IMR-90 (cell line): ENCODE results near the gene ALOX15B. TPM values are rescaled to one million over a fixed set of nuclear protein-coding genes. Genes with fewer than 3 reads are reported as not detected.

Experiments used
- ATAC-seq: fragments of 200-7000 bp; cut with Tn5 transposase; 2 replicates; pipeline ENCODE4 v1.9.1; 2020; ENCODE audit warnings: low read depth, mild to moderate bottlenecking, moderate library complexity
- BruUV-seq: library from RNA; stranded (reverse); fragments of 400-500 nt; replicated peaks from 2 replicates; lab custom pipeline; 2021; lab: Mats Ljungman, UMichigan
- CTCF ChIA-PET: fragments of 300-600 bp; formaldehyde crosslinking; extraction: SDS; loops from one replicate; lab custom pipeline; 2021; ENCODE audit warnings: antibody characterized with exemption; lab: Yijun Ruan, JAX
- POLR2A ChIA-PET: fragments of 300-600 bp; sonication (Branson Sonifier 250); formaldehyde crosslinking; loops from one replicate; lab custom pipeline; 2022; ENCODE audit warnings: antibody characterized with exemption; ENCODE audit not compliant: unreplicated experiment; lab: Charles Lee
- DNase-seq: peaks from one replicate; pipeline ENCODE4 v3.0.0; 2013
- H2AFZ ChIP-seq: replicated peaks from 2 replicates; pipeline ENCODE3; 2013; ENCODE audit warnings: low read length, mild to moderate bottlenecking; ENCODE audit not compliant: poor library complexity
- H2AK5ac ChIP-seq: 2 replicates; pipeline ENCODE4 v1.6.1; 2013; ENCODE audit warnings: low read depth, low read length, inconsistent platforms
- H2AK9ac ChIP-seq: replicated peaks from 2 replicates; pipeline ENCODE3; 2013; ENCODE audit warnings: mild to moderate bottlenecking, low read depth, low read length, moderate library complexity; ENCODE audit not compliant: poor library complexity
- H2BK120ac ChIP-seq: 2 replicates; pipeline ENCODE4 v1.6.1; 2013; ENCODE audit warnings: low read depth, low read length, inconsistent platforms
- H2BK15ac ChIP-seq: 3 replicates; pipeline ENCODE4 v1.6.1; 2013; ENCODE audit warnings: low read depth, low read length, inconsistent platforms
- H2BK20ac ChIP-seq: 2 replicates; pipeline ENCODE4 v1.6.1; 2013; ENCODE audit warnings: low read depth, mild to moderate bottlenecking, inconsistent platforms, low read length, moderate library complexity
- H2BK5ac ChIP-seq: 2 replicates; pipeline ENCODE4 v1.6.1; 2013; ENCODE audit warnings: mild to moderate bottlenecking, low read depth, low read length, inconsistent platforms; ENCODE audit not compliant: poor library complexity, severe bottlenecking
- H3K14ac ChIP-seq: replicated peaks from 2 replicates; pipeline ENCODE4 v1.6.1; 2013; ENCODE audit warnings: low read depth, low read length, inconsistent platforms
- H3K18ac ChIP-seq: 2 replicates; pipeline ENCODE4 v1.6.1; 2013; ENCODE audit warnings: low read depth, low read length, control low read depth
- H3K23ac ChIP-seq: 2 replicates; pipeline ENCODE4 v1.6.1; 2013; ENCODE audit warnings: low read depth, low read length, inconsistent platforms
- H3K27ac ChIP-seq: 2 replicates; pipeline ENCODE4 v1.5.1; 2013; ENCODE audit warnings: mild to moderate bottlenecking, control low read depth, low read length; ENCODE audit not compliant: insufficient read depth
- H3K27me3 ChIP-seq: 2 replicates; pipeline ENCODE4 v1.6.1; 2013; ENCODE audit warnings: low read length; ENCODE audit not compliant: control insufficient read depth, insufficient read depth
- H3K36me3 ChIP-seq: 2 replicates; pipeline ENCODE4 v1.6.1; 2013; ENCODE audit warnings: low read length, mixed read lengths; ENCODE audit not compliant: control insufficient read depth, insufficient read depth
- H3K4ac ChIP-seq: 2 replicates; pipeline ENCODE4 v1.6.1; 2013; ENCODE audit warnings: low read depth, low read length, inconsistent platforms
- H3K4me1 ChIP-seq: 2 replicates; pipeline ENCODE4 v1.6.1; 2013; ENCODE audit warnings: low read length, mixed read lengths; ENCODE audit not compliant: control insufficient read depth, insufficient read depth
- H3K4me2 ChIP-seq: 2 replicates; pipeline ENCODE4 v1.6.1; 2013; ENCODE audit warnings: low read depth, mild to moderate bottlenecking, control low read depth, low read length, moderate library complexity
- H3K4me3 ChIP-seq: 2 replicates; pipeline ENCODE4 v1.5.1; 2013; ENCODE audit warnings: low read depth, mild to moderate bottlenecking, control low read depth, low read length, moderate library complexity; ENCODE audit not compliant: insufficient read depth
- H3K56ac ChIP-seq: 2 replicates; pipeline ENCODE4 v1.6.1; 2013; ENCODE audit warnings: low read length, inconsistent platforms; ENCODE audit not compliant: insufficient read depth; ENCODE audit errors: extremely low read depth
- H3K79me1 ChIP-seq, 2 experiments: 2 replicates each; pipeline ENCODE4 v1.6.1; 2013; ENCODE audit warnings: low read length in 2 of 2, inconsistent platforms in 1 of 2, low read depth in 1 of 2
- H3K9ac ChIP-seq: 2 replicates; pipeline ENCODE4 v1.6.1; 2013; ENCODE audit warnings: low read depth, low read length, control low read depth
- H3K9me1 ChIP-seq: 2 replicates; pipeline ENCODE4 v1.6.1; 2013; ENCODE audit warnings: low read length, inconsistent platforms; ENCODE audit not compliant: insufficient read depth
- H3K9me3 ChIP-seq: 2 replicates; pipeline ENCODE4 v1.6.1; 2013; ENCODE audit warnings: low read length; ENCODE audit not compliant: control insufficient read depth, insufficient read depth
- H4K20me1 ChIP-seq: 2 replicates; pipeline ENCODE4 v1.6.1; 2013; ENCODE audit warnings: low read length, inconsistent platforms; ENCODE audit not compliant: insufficient read depth
- H4K5ac ChIP-seq: 2 replicates; pipeline ENCODE4 v1.6.1; 2013; ENCODE audit warnings: mild to moderate bottlenecking, low read depth, low read length, control low read depth
- H4K8ac ChIP-seq, 2 experiments: 2 replicates each; pipeline ENCODE4 v1.6.1; 2013; ENCODE audit warnings: low read depth in 2 of 2, low read length in 2 of 2, control low read depth in 1 of 2, inconsistent platforms in 1 of 2
- H4K91ac ChIP-seq: 2 replicates; pipeline ENCODE4 v1.6.1; 2013; ENCODE audit warnings: low read depth, low read length, inconsistent platforms; ENCODE audit not compliant: insufficient read depth
- BHLHE40 ChIP-seq: fragments of 150-350 bp; IDR thresholded peaks from 2 replicates; pipeline ENCODE4 v1.6.1; 2016; ENCODE audit warnings: mild to moderate bottlenecking, low read depth, low read length
- CEBPB ChIP-seq: IDR thresholded peaks from 2 replicates; pipeline ENCODE4 v1.6.1; 2012; ENCODE audit warnings: low read depth, low read length, improper control_type of control experiment
- CHD1 ChIP-seq: IDR thresholded peaks from 2 replicates; pipeline ENCODE4 v1.6.1; 2012; ENCODE audit warnings: low read depth, low read length, improper control_type of control experiment
- CTCF ChIP-seq: conservative IDR thresholded peaks from 2 replicates; pipeline ENCODE4 v1.5.1; 2012; ENCODE audit warnings: mild to moderate bottlenecking, low read depth, low read length, improper control_type of control experiment
- ELK1 ChIP-seq: fragments of 150-350 bp; IDR thresholded peaks from 2 replicates; pipeline ENCODE4 v1.6.1; 2016; ENCODE audit warnings: low read depth, mild to moderate bottlenecking, low read length, moderate library complexity, borderline replicate concordance
- FOS ChIP-seq: fragments of 150-350 bp; IDR thresholded peaks from 2 replicates; pipeline ENCODE4 v1.6.1; 2016; ENCODE audit warnings: low read depth, low read length
- MAFK ChIP-seq: IDR thresholded peaks from 2 replicates; pipeline ENCODE4 v1.6.1; 2012; ENCODE audit warnings: low read depth, low read length, improper control_type of control experiment
- MAZ ChIP-seq: IDR thresholded peaks from 2 replicates; pipeline ENCODE4 v1.6.1; 2012; ENCODE audit warnings: low read depth, mild to moderate bottlenecking, low read length, improper control_type of control experiment, moderate library complexity, borderline replicate concordance
- NFE2L2 ChIP-seq: fragments of 150-350 bp; IDR thresholded peaks from 2 replicates; pipeline ENCODE4 v1.6.1; 2016; ENCODE audit warnings: low read depth, mild to moderate bottlenecking, low read length
- POLR2A ChIP-seq: IDR thresholded peaks from 2 replicates; pipeline ENCODE4 v1.6.1; 2012; ENCODE audit warnings: mild to moderate bottlenecking, low read depth, low read length
- RAD21 ChIP-seq: IDR thresholded peaks from 2 replicates; pipeline ENCODE4 v1.6.1; 2012; ENCODE audit warnings: low read length, improper control_type of control experiment
- RCOR1 ChIP-seq: IDR thresholded peaks from 2 replicates; pipeline ENCODE4 v1.6.1; 2012; ENCODE audit warnings: mild to moderate bottlenecking, low read length, improper control_type of control experiment; ENCODE audit not compliant: insufficient replicate concordance
- WGBS, 2 experiments: methylation state at CpG; one replicate each; pipeline versions ENCODE4 v1.1.5 to v1.1.7; 2013; ENCODE audit warnings: missing lambda C conversion rate in 2 of 2; ENCODE audit not compliant: insufficient read length in 1 of 2; ENCODE audit errors: extremely low coverage in 2 of 2; 5-methylcytosine and 5-hydroxymethylcytosine counted together
- dilution Hi-C: fragments of 300-500 bp; cut with HindIII; formaldehyde crosslinking; loops from one replicate; pipeline ENCODE4 v1.14.3; 2018; ENCODE audit warnings: low sequenced_read_pairs; ENCODE audit not compliant: unreplicated experiment
- in situ Hi-C: fragments of 300-500 bp; cut with MboI; formaldehyde crosslinking; loops from 3 replicates; pipeline ENCODE4 v1.14.3; 2019; ENCODE audit warnings: low sequenced_read_pairs, inconsistent platforms, mixed read lengths
- intact Hi-C: fragments of 100-400 bp; cut with micrococcal nuclease; formaldehyde crosslinking; loops from 2 replicates; pipeline ENCODE4 v1.10.0; 2022
- polyA plus RNA-seq, 3 experiments: library from polyadenylated mRNA; depleted of rRNA; stranded (reverse); fragments of >200 nt; gene quantifications; 2 replicates each; pipeline ENCODE4 v1.2.3, GENCODE V29; 2012; ENCODE audit warnings: low replicate concordance in 1 of 3
- total RNA-seq: library from RNA; depleted of rRNA; stranded (reverse); fragments of >200 nt; gene quantifications from 2 replicates; pipeline ENCODE4 v1.2.3, GENCODE V29; 2012

Gene ALOX15B
- total and polyA plus RNA-seq, 2 of the 4 experiments (the other 2 are of a cell fraction): not detected

- TF ChIP-seq RAD21: no peak
These were observed 34.0 kb downstream of the ALOX15B start (continued) for GRCh38 chr17:8072729-8073461.

GRCh38 chr17:8073627-8074484, 35.0 kb downstream of the ALOX15B start:
- H3K79me1 ChIP-seq: no peaks in the 10 kb centered on the region
- peak overlapping the region; percentile 73 for H2AFZ ChIP-seq
- H4K91ac ChIP-seq: no peak overlapping the region
- H3K27me3 ChIP-seq: peaks cover 82% of the 10 kb centered on the region
- no TSS peak for BruUV-seq
- DNase-seq (peak; percentile 49), ATAC-seq (peak; percentile 91)
- H3K14ac ChIP-seq: no peak overlapping the region
- no peak overlapping the region for H2BK120ac ChIP-seq
- no peak overlapping the region for H4K5ac ChIP-seq
- dilution Hi-C loops (no loop called here), in situ Hi-C loops (loop anchor here (5.0 kb wide), 1 partner anchor 43 kb away; the partner anchor contains the start of gene ALOXE3), intact Hi-C loops (no loop called here)
- H4K20me1 ChIP-seq: no peaks in the 10 kb centered on the region
- H3K4me2 ChIP-seq: no peak overlapping the region
- H3K9ac ChIP-seq: no peak overlapping the region
- no peak overlapping the region for H4K8ac ChIP-seq
- no peak overlapping the region for H3K56ac ChIP-seq
- no peak overlapping the region for H2AK9ac ChIP-seq
- no peak overlapping the region for H2BK5ac ChIP-seq
- H2AK5ac ChIP-seq: no peak overlapping the region
- no peak overlapping the region for H2BK20ac ChIP-seq
- H3K9me1 ChIP-seq: no peaks in the 10 kb centered on the region
- H3K4ac ChIP-seq: no peak overlapping the region
- H3K18ac ChIP-seq: no peak overlapping the region
- POLR2A ChIA-PET: no interaction called here
- no peak overlapping the region for H3K23ac ChIP-seq
- CTCF ChIA-PET: interaction anchor here (1.1 to 1.8 kb wide), 6 partner anchors 10 to 83 kb away, joined by 3 to 16 read pairs (median 5); partner anchors contain the start of gene ALOXE3
- H3K27ac ChIP-seq: no peak overlapping the region
- no peaks in the 10 kb centered on the region for H3K36me3 ChIP-seq
- no peak overlapping the region for H3K4me3 ChIP-seq
- H3K9me3 ChIP-seq: no peaks in the 10 kb centered on the region
- 5% methylated on average over 12 of the region's 28 CpGs; no CpG with 5 or more reads in 1 of the 2 experiments for WGBS, 2 experiments
- H2BK15ac ChIP-seq: no peak overlapping the region
- H3K4me1 ChIP-seq: no peaks in the 10 kb centered on the region
- TF ChIP-seq BHLHE40 (no peak; the same call in 1 of the 2 replicates), ELK1 (no peak), CTCF (peak; percentile 80), CEBPB (no peak), RCOR1 (no peak), FOS (no peak), NFE2L2 (no peak), POLR2A (no peak), CHD1 (no peak), MAFK (no peak), MAZ (no peak; the same call in 1 of the 2 replicates)
